SH-SY5Y (cell line): ENCODE data around the gene ZNF148.

ENCODE experiments used
- GATA2 ChIP-seq: IDR thresholded peaks from 2 replicates; pipeline ENCODE4 v1.6.1; 2011; ENCODE audit warnings: mild to moderate bottlenecking, low read depth, low read length
- GATA3 ChIP-seq: IDR thresholded peaks from 2 replicates; pipeline ENCODE4 v1.6.1; 2011; ENCODE audit warnings: low read depth, mild to moderate bottlenecking, low read length, moderate library complexity

Gene ZNF148

GRCh38 chr3:125213364-125213755, 161.8 kb downstream of the ZNF148 start:
- TF ChIP-seq GATA2, result no peak

- no peak for TF ChIP-seq GATA3
- TF ChIP-seq GATA2, result no peak
Observed at GRCh38 chr3:125212509-125213363, 162.4 kb downstream of the ZNF148 start, which contains the start of gene SLC12A8. Gene SLC12A8 (minus strand): TSS chr3:125212748. CDS start chr3:125211349, 1,399 bp downstream.

GRCh38 chr3:125212091-125212508, 163.0 kb downstream of the ZNF148 start:
- TF ChIP-seq GATA2 (no peak), GATA3 (no peak)

GRCh38 chr3:125211523-125212090, 163.5 kb downstream of the ZNF148 start:
- TF ChIP-seq GATA2, result no peak

- TF ChIP-seq GATA3 (no peak), GATA2 (no peak)
Observed at GRCh38 chr3:125207949-125208568, 167.1 kb downstream of the ZNF148 start.

GRCh38 chr3:125207507-125207906, 167.6 kb downstream of the ZNF148 start:
- TF ChIP-seq GATA3 (no peak), GATA2 (no peak)

- TF ChIP-seq GATA2, result no peak
- no peak for TF ChIP-seq GATA3
Observed at GRCh38 chr3:125206934-125207333, 168.2 kb downstream of the ZNF148 start.

GRCh38 chr3:125203731-125204130, 171.4 kb downstream of the ZNF148 start:
- TF ChIP-seq GATA3 (no peak), GATA2 (no peak)

GRCh38 chr3:125202197-125202596, 172.9 kb downstream of the ZNF148 start:
- TF ChIP-seq GATA3 (no peak), GATA2 (no peak)

GRCh38 chr3:125200731-125201139, 174.4 kb downstream of the ZNF148 start:
- no peak for TF ChIP-seq GATA3
- no peak for TF ChIP-seq GATA2

GRCh38 chr3:125194849-125195601, 180.1 kb downstream of the ZNF148 start:
- TF ChIP-seq GATA2, result no peak
- no peak for TF ChIP-seq GATA3

- TF ChIP-seq GATA2, result no peak
- no peak for TF ChIP-seq GATA3
Observed at GRCh38 chr3:125194061-125194848, 180.9 kb downstream of the ZNF148 start.

- TF ChIP-seq GATA3 (no peak), GATA2 (no peak)
Observed at GRCh38 chr3:125192190-125193035, 182.7 kb downstream of the ZNF148 start.

- no peak for TF ChIP-seq GATA2
- no peak for TF ChIP-seq GATA3
Observed at GRCh38 chr3:125191730-125192129, 183.4 kb downstream of the ZNF148 start.
